ENCODE results near the gene C12orf76. TPM values are rescaled to one million over a fixed set of nuclear protein-coding genes. Genes with fewer than 3 reads are reported as not detected.
"Not testable (repeated sequence)": the region's sequence is repeated elsewhere in the genome, so short reads cannot be mapped to it uniquely, and the experiment has no call there.

C12orf76 gene
- total RNA-seq, 1 donor from 2014 or later, result 24.4 TPM

GRCh38 chr12:110059651-110060000 is 11.3 kb upstream of the C12orf76 start:
- H3K9me3 Mint-ChIP-seq, result peaks cover 9% of the 10 kb centered on the region
- no peak overlapping the region for H3K4me3 Mint-ChIP-seq
- DNase-seq (ENCODE audit: low read depth, low spot score), result no peak
- peaks cover 3% of the 10 kb centered on the region for H3K27me3 Mint-ChIP-seq (ENCODE audit: low read depth)
- no peak overlapping the region for H3K27ac Mint-ChIP-seq (ENCODE audit: unreplicated experiment)
- H3K4me1 Mint-ChIP-seq, result peaks cover 18% of the 10 kb centered on the region
- no peaks in the 10 kb centered on the region for H3K36me3 Mint-ChIP-seq (ENCODE audit: low read depth)
- TF ChIP-seq CTCF (conservative IDR thresholded peaks at IDR 0.05), result no peak

- Mint-ChIP-seq H3K9me3 (peaks cover 9% of the 10 kb centered on the region), H3K36me3 (ENCODE audit: low read depth) (no peaks in the 10 kb centered on the region), H3K4me3 (no peak overlapping the region), H3K27me3 (ENCODE audit: low read depth) (peaks cover 5% of the 10 kb centered on the region), H3K27ac (ENCODE audit: unreplicated experiment) (no peak overlapping the region), H3K4me1 (peaks cover 18% of the 10 kb centered on the region)
- no peak for DNase-seq (ENCODE audit: low read depth, low spot score)
- no peak for TF ChIP-seq CTCF (conservative IDR thresholded peaks at IDR 0.05)
Observed at GRCh38 chr12:110058875-110059615, 10.7 kb upstream of the C12orf76 start.

- H3K4me3 Mint-ChIP-seq; DNase-seq (ENCODE audit: low read depth, low spot score); H3K27me3 Mint-ChIP-seq (ENCODE audit: low read depth); H3K9me3 Mint-ChIP-seq; H3K27ac Mint-ChIP-seq (ENCODE audit: unreplicated experiment); H3K36me3 Mint-ChIP-seq (ENCODE audit: low read depth): not testable (repeated sequence)
- peaks cover 18% of the 10 kb centered on the region for H3K4me1 Mint-ChIP-seq
Observed at GRCh38 chr12:110056643-110057042, 8.3 kb upstream of the C12orf76 start.

GRCh38 chr12:110055375-110056352 is 7.3 kb upstream of the C12orf76 start:
- H3K4me3 Mint-ChIP-seq, result not testable (repeated sequence)
- H3K27ac Mint-ChIP-seq (ENCODE audit: unreplicated experiment), result peak overlapping the region; percentile 37

GRCh38 chr12:110050927-110051326 is 2.6 kb upstream of the C12orf76 start:
- Mint-ChIP-seq H3K36me3 (ENCODE audit: low read depth) (no peaks in the 10 kb centered on the region), H3K4me3 (no peak overlapping the region), H3K9me3 (no peaks in the 10 kb centered on the region), H3K27ac (ENCODE audit: unreplicated experiment) (no peak overlapping the region), H3K27me3 (ENCODE audit: low read depth) (peaks cover 5% of the 10 kb centered on the region), H3K4me1 (peaks cover 21% of the 10 kb centered on the region)
- no peak for DNase-seq (ENCODE audit: low read depth, low spot score)
- TF ChIP-seq CTCF (conservative IDR thresholded peaks at IDR 0.05), result no peak

More at GRCh38 chr12:110055375-110056352, 7.3 kb upstream of the C12orf76 start:
- not testable (repeated sequence) for H3K9me3 Mint-ChIP-seq; H3K36me3 Mint-ChIP-seq (ENCODE audit: low read depth); H3K27me3 Mint-ChIP-seq (ENCODE audit: low read depth); DNase-seq (ENCODE audit: low read depth, low spot score)
- peaks cover 13% of the 10 kb centered on the region for H3K4me1 Mint-ChIP-seq

GRCh38 chr12:110049666-110050065 is 1.3 kb upstream of the C12orf76 start:
- peaks cover 21% of the 10 kb centered on the region for H3K4me1 Mint-ChIP-seq
- H3K27ac Mint-ChIP-seq (ENCODE audit: unreplicated experiment), result peak overlapping the region; percentile 44
- not testable (repeated sequence) for DNase-seq (ENCODE audit: low read depth, low spot score); H3K9me3 Mint-ChIP-seq; H3K36me3 Mint-ChIP-seq (ENCODE audit: low read depth); H3K27me3 Mint-ChIP-seq (ENCODE audit: low read depth)
- H3K4me3 Mint-ChIP-seq, result peak overlapping the region; percentile 89

GRCh38 chr12:110049034-110049433 is 712 bp upstream of the C12orf76 start:
- DNase-seq (ENCODE audit: low read depth, low spot score); H3K27me3 Mint-ChIP-seq (ENCODE audit: low read depth); H3K36me3 Mint-ChIP-seq (ENCODE audit: low read depth); H3K9me3 Mint-ChIP-seq: not testable (repeated sequence)
- H3K4me1 Mint-ChIP-seq, result peaks cover 21% of the 10 kb centered on the region
- H3K4me3 Mint-ChIP-seq, result peak overlapping the region; percentile 89
- H3K27ac Mint-ChIP-seq (ENCODE audit: unreplicated experiment), result peak overlapping the region; percentile 44
